Left ventricle myocardium superior (tissue), 1 donor: ENCODE results near the gene CAPN5. TPM values are rescaled to one million over a fixed set of nuclear protein-coding genes. Genes with fewer than 3 reads are reported as not detected.

Experiments
- ATAC-seq: fragments of 200-7000 bp; cut with Tn5 transposase; one replicate; pipeline ENCODE4 v1.9.1; 2020; ENCODE audit warnings: mild to moderate bottlenecking, moderate library complexity
- DNase-seq: peaks from one replicate; pipeline ENCODE4 v3.0.0-alpha.2; 2020
- intact Hi-C: fragments of 100-400 bp; cut with micrococcal nuclease; formaldehyde crosslinking; loops from one replicate; pipeline ENCODE4 v1.11.0; 2022
- total RNA-seq: library from RNA; stranded (reverse); fragmentation: NEBNext Ultra II Directional; extraction: Animal tissue kit (Norgen Biotek cat#: 25700); gene quantifications from one replicate; pipeline ENCODE4 v1.2.1, GENCODE V29; 2021
- donor health status: DM: no; HTN: yes; CAD: no; lungs with severe emphysema.

The CAPN5 gene
- total RNA-seq, 1 donor from 2014 or later, result 2.5 TPM

GRCh38 chr11:77107950-77108349 is 41.2 kb downstream of the CAPN5 start:
- ATAC-seq (peak; percentile 46), DNase-seq (peak; percentile 51)
- intact Hi-C loops, result no loop called here

- ATAC-seq (no peak), DNase-seq (no peak)
- intact Hi-C loops, result no loop called here
These were observed 41.7 kb downstream of the CAPN5 start for GRCh38 chr11:77108436-77108835.

- intact Hi-C loops, result no loop called here
- no peak for DNase-seq
- peak; percentile 18 for ATAC-seq
These were observed 42.7 kb downstream of the CAPN5 start for GRCh38 chr11:77109236-77110019.

DNA sequence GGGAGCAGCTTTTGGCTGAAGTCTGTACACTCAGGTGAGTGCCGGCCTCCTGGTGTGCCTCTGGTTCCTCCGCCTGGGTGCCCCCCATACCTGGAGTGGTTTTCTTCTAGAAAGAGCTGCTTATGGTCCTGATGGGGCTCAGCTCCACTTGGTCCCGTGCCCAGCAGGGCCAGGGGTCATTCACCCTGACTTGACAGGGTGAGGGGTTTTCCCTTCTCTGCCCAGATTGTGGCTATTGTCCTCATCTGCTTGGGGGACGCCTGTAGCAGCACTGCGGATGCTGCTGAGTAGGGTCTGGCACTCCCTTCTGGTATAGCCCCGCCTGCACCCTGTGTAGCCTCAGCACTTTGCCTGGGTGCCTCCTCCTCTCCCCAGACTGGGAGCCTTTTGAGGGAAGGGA is 44.1 kb downstream of the CAPN5 start:
- DNase-seq (no peak), ATAC-seq (no peak)
- intact Hi-C loops, result no loop called here

DNA sequence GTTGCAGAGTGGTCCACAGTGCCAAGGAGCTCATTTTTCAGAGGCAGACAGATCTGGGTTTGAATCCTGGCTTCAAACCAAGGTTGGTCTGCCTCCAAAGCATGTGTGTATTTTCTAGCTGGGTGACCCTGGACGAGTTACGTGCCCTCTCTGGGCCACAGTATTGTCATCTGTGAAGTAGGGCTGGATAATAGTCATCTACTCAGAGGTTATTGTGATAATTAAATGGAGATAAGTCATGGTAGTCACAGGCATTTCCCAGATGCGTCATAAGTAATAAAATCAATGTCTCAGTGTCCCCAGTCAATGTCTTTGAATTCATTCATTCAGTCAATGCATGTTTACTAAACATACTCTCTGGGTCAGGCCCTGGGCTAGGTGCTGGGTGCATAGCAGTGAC is 44.5 kb downstream of the CAPN5 start:
- intact Hi-C loops, result no loop called here
- no peak for ATAC-seq
- no peak for DNase-seq

DNA sequence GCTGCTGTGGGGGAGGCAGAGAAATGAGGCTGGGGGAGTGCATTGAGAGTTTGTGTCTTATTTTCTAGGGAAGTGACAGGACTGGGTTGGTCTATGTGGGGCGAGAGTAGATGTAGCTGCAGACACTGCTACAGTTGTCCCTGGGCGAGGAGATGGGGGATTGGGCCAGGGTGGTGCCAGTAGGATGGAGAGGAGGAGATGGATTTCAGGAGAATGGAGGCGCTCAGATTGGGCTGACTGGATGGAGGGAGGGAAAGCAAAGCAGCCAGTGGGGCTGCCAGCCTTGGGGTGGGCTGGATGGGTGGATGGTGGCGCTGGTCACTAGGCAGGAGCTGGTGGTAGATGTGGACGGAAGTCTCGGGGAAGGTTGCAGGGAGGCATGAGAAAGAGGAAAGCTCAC is 45.2 kb downstream of the CAPN5 start:
- DNase-seq, result no peak
- ATAC-seq, result no peak
- intact Hi-C loops, result no loop called here

- intact Hi-C loops, result no loop called here
These were observed 46.0 kb downstream of the CAPN5 start for GRCh38 chr11:77112641-77113381.

DNA sequence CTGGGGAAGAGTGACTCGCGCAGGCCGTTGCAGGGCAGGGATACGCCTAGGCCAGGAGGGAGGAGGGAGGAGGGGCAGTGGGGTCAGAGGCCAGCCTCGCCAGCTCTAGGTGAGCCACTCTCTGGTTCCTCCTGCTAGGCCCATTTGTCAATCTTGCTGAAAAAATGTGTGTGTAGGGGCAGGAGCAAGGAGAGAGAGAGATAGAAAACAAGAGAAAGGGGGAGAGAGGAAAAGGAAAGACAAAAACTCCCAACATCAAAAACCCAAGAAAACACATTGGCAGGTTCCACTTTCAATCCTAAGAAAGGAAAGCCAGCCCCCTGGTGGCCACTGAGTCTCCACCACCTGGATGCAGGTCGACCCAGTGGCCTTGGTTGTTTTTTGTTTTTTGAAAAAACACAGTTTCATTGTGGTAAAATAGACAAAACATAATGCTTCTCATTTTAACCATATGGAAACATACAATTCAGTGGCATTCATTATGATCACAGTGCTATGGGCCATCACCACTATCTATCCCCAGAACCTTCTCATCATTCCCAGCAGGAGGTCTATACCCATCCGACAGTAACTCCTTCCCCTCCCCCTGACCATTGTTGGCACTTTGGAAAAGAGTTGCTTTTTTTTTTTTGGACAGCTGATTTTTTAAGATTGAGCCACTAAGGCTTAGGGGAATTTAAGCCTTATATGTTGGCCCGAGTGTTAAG is 46.8 kb downstream of the CAPN5 start:
- no peak for DNase-seq

More at GRCh38 chr11:77112641-77113381, 46.0 kb downstream of the CAPN5 start:
- no peak for DNase-seq
- ATAC-seq, result no peak

GRCh38 chr11:77114089-77114463 is 47.3 kb downstream of the CAPN5 start:
- intact Hi-C loops, result no loop called here
- DNase-seq, result no peak
- no peak for ATAC-seq

More for the DNA sequence above, 46.8 kb downstream of the CAPN5 start:
- ATAC-seq, result no peak
- intact Hi-C loops, result no loop called here

DNA sequence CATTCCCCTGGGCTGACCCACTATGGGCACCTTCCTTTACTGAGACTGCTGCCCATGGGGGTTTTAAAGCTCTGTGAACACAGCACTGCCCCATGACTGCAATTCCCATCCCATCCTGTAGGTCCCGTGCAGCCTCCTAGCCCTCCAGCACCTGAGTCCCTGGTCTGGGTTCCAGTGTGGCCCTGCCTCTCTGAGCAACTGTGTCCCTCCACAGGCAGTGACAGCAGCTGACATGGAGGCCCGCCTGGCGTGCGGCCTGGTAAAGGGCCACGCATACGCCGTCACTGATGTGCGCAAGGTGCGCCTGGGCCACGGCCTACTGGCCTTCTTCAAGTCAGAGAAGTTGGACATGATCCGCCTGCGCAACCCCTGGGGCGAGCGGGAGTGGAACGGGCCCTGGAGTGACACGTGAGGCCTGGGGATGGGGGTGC is 48.4 kb downstream of the CAPN5 start:
- intact Hi-C loops, result no loop called here
- DNase-seq (peak; percentile 17), ATAC-seq (no peak)

DNA sequence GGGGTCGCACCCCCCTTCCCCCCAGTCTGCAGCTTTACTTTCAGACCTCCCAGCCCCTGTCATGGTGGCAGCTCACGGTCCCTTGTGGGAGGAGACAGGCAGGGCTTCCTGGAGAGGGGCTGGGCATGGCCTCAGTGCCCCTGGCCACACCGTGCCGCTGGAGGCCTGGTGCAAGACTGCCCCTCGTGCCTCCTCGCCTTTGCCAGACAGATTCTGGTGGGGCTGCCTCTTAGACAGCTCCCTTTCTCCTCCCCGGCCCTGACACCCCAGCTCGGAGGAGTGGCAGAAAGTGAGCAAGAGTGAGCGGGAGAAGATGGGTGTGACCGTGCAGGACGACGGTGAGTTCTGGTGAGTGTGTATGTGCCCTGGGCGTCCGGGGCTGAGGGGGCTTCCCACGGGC is 49.2 kb downstream of the CAPN5 start:
- ATAC-seq, result no peak
- DNase-seq, result peak; percentile 11
- intact Hi-C loops, result no loop called here

- intact Hi-C loops, result no loop called here
- DNase-seq, result peak; percentile 6
- no peak for ATAC-seq
These were observed 50.7 kb downstream of the CAPN5 start for GRCh38 chr11:77117492-77117891.

GRCh38 chr11:77118086-77118485 is 51.3 kb downstream of the CAPN5 start:
- DNase-seq (peak; percentile 25), ATAC-seq (no peak)
- intact Hi-C loops, result no loop called here

DNA sequence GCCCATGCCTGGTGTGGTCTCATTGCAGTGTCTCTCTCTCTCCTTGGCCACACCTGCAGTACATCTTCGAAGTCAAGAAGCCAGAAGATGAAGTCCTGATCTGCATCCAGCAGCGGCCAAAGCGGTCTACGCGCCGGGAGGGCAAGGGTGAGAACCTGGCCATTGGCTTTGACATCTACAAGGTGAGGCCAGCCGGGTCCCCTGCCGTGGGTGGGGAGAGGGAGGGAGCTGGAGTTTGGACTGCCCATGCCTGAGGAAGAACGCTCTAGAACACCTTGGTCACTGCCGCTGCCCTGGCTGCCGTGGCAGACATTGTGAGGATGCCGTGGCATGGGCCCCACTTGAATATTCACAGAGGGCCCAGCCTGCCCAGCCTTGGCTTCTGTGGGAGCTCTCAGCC is 52.2 kb downstream of the CAPN5 start:
- intact Hi-C loops, result no loop called here
- ATAC-seq, result no peak
- DNase-seq, result peak; percentile 3

DNA sequence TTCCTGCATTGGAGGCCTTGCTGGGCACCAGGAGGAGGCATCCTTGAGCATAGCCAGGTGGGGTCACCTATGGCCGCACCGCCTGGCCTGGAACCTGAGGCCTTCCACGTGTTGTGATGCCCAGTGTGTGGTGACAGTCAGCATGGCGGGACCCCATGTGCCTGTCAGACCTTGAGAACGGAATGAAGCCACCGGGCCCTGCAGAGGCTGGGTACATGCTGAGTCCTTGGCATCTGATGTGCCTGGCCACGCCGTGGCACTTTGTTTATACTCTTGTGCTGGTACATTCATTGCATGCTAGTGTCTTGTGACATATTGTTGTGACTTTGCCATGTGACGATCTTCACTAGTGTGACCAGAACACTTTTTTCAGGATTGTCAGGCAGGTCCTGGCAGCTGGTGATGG is 52.8 kb downstream of the CAPN5 start:
- DNase-seq (peak; percentile 47), ATAC-seq (peak; percentile 77)
- intact Hi-C loops, result no loop called here

DNA sequence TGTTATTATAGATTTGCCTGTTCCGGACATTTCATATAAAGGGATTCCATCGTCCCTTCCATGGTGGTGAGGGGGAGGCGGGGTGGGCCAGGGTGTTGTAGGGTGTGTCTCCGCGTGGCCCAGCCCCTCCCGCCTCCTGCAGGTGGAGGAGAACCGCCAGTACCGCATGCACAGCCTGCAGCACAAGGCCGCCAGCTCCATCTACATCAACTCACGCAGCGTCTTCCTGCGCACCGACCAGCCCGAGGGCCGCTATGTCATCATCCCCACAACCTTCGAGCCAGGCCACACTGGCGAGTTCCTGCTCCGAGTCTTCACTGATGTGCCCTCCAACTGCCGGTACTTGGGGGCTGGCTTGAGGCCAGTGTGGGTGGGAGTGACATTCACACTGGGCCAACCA is 53.8 kb downstream of the CAPN5 start:
- intact Hi-C loops, result no loop called here
- DNase-seq, result peak; percentile 20
- no peak for ATAC-seq

DNA sequence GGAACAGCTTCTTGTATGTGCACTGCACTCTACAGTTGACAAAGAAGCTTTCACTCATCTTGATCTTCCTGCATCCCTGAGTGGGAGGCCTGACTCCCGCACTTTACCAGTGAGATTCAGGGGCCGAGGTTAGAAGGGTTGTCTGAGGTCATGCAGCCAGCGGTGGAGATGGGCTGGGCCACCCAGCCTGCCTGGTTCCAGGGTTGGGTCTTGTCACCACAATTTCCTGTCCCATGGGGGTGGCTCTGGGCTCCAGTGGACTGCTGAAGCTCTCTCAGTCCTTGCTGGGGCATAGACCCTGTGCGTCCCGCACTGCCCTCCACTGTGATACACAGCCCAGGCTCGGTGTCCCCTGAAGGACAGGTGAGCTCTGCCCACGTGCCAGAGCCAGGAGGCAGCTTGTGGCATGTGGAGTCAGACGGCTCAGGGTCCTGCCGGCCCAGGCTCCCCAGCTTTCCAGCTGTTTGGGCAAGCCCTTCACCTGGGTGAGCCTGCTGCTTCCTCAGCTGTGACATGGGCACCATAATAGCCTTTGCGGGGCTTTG is 54.4 kb downstream of the CAPN5 start:
- peak; percentile 25 for DNase-seq
- intact Hi-C loops, result no loop called here

DNA sequence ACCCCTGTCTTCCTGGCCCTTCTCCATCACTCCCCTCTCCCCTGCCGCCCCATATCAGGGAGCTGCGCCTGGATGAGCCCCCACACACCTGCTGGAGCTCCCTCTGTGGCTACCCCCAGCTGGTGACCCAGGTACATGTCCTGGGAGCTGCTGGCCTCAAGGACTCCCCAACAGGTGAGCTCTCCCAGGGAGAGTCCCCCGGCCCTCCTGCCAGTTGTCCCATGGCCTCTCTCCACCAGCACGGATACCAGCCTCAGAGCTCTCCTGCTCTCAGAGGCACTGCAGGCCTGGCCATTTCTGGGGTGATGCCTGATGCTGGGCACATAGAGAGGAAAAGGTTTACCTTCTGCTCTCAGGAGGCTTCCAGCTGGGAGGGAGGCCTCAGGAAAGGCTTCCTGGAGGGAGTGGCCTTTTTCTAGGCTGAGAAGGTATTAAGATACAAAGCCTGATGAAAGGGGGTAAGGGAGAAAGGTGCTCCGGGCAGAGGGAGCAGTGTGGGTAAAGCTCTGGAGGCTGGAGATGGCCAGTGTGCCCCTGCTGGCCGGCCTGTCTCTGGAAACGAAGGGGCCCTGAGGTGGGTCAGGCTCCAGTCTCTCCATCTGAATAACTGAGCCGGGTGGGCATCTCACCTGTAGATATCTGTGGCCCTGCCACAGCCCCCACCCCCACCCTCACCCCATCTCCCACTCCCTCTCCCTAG is 55.3 kb downstream of the CAPN5 start:
- peak; percentile 18 for DNase-seq
- ATAC-seq, result no peak
- intact Hi-C loops, result no loop called here

More for the DNA sequence above, 54.4 kb downstream of the CAPN5 start:
- no peak for ATAC-seq

DNA sequence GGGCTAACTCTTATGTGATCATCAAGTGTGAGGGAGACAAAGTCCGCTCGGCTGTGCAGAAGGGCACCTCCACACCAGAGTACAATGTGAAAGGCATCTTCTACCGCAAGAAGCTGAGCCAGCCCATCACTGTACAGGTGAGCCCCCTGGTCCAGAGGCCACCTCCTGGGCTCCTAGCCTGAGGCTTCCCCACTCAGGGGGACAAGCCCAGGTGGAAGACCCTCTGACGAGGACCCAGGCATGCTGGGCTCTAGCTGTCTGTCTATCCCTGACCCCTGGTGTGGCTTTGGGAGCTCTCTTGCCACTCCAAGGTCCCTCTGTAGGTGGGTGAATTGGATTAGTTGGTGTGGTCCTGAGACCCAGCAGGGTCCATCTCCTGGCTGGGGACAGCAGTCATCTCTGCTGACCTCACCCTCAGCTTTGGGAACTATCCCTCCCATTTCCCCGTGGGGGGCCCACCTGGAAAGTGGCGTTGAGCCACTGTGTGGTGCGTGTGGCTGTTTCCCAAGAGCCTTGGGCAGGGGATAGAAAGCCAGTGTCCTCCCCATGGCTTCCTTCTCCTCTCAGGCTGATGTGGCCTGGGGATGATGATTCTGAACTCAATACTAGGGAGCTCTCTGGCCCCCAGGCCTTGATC is 55.9 kb downstream of the CAPN5 start:
- intact Hi-C loops, result no loop called here
- DNase-seq (peak; percentile 9), ATAC-seq (no peak)
